Muscle of back (tissue), 11 donors: ENCODE data around the gene MAN2B1. TPM values are rescaled to one million over a fixed set of nuclear protein-coding genes. Genes with fewer than 3 reads are reported as not detected.
A peak's percentile ranks its signal among the peaks of the same experiment; 100 is the strongest.
"Not testable (repeated sequence)": the region's sequence is repeated elsewhere in the genome, so short reads cannot be mapped to it uniquely, and the experiment has no call there.

Experiments used
- DNase-seq, 3 donors: peaks; one replicate each; pipeline versions ENCODE4 v3.0.0 to v3.0.0-alpha.2; 2013
- polyA plus RNA-seq, 10 donors: library from polyadenylated mRNA; unstranded; fragments of 120-200 nt; gene quantifications; one replicate each; pipeline ENCODE4 v1.2.1, GENCODE V29; 2013; ENCODE audit not compliant: insufficient read length in 10 of 10

MAN2B1 gene
- polyA plus RNA-seq, 10 donors, result 23.1 to 38.2 (median 27.9) TPM

DNA sequence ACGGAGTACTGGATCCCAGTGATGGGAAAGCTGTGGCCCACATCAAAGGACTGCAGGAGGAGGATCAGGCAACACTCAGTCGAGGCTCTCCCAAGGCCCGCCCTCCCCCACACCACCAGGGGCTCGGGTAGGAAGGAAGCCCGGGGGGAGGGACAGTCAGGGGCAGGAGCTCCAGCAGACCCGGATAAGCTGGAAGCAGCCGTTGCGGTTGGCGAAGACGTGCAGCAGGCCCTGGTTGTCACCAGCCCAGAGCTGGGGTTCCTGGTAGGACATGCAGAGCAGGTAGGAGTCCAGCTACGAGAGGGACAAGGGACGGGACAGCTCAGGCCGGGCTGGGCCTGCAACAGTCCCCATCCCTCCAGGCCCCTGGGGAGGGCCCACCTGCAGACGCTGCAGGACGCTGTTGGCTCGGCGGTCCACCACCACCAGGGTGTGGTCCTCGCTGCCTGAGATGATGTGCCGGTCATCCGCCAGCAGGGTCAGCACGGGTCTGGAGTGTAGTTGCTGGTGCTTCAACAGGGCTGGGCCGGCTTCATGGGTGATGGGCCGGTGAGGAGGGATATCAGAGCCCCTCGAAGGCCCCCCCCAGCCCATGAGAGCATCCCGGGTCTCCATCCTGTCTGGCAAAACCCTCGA, 23.2 kb upstream of the MAN2B1 start:
- no peak for DNase-seq

DNA sequence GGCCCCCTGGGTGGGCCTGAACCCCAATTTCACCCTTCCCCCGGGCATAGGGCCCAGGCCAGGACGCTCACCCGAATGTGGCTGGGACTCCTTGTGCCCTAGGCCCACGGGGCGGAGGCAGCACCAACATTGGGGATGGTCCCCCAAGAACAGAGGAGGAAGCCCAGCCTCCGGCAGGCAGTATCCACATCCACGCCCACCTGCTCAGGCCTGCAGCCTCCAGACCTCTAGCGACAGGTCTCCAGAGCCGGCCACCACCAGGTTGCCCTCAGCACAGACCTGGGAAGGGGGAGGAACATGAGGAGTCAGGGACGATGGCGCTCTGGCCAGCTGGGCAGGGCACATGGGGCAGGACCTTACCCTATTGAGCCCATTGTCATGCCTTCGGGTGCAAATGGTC, 22.5 kb upstream of the MAN2B1 start:
- no peak for DNase-seq

DNA sequence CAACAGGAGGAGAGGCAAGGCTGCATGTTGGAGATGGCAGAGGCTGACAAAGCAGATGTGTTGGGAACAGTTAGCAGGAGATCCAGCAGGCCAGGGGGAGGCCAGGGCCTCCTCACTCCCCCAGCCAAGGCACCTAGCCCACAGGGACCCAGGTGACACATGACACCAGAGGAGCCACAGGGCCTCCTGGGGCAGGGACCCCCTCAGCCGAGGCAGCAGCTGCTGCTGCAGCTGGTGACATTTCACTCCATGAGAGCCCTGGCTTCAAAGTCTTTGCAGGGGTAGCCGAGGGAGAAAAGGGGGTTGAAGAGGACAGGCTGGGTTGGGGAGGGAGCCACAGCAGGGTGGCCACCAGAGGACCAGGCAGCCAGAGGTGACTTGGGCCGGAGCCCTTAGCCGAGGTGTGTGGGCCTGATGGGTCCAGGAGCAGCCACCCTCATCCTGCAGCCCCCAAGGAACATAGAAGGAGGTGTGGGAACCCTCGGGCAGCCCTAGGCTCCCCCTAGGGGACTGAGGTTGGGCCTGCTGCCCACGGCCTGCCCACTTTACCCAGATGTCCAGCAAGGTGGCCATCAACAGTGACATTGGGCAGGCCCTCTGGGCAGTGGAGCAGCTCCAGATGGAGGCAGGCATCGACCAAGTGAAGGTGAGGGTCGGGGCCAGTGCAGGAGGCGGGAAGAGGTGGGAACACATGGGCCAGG, 21.1 kb upstream of the MAN2B1 start, which contains the start of gene GNG14:
TSS of gene GNG14 (plus strand) at position 503 of the 701 bp plus-strand sequence. CDS start at position 554, 51 bp downstream.
- no peak for DNase-seq

DNA sequence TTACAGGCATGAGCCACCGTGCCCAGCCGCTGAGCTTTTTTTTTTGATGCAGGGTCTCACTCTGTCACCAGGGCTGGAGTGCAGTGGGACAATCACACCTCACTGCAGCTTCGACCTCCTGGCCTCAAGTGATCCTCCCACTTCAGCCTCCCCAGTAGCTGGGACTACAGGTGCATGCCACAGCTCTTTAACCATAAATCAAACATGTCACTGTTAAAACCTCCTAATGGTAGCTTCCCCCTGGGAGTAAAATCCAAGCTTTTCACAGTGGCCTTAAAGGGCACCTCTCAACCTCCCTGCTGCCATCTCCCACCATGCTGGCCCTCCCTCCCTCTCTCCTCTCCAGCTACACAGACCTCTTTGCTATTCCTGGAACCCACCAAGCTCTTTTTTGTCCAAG, 19.3 kb upstream of the MAN2B1 start:
- no peak for DNase-seq

DNA sequence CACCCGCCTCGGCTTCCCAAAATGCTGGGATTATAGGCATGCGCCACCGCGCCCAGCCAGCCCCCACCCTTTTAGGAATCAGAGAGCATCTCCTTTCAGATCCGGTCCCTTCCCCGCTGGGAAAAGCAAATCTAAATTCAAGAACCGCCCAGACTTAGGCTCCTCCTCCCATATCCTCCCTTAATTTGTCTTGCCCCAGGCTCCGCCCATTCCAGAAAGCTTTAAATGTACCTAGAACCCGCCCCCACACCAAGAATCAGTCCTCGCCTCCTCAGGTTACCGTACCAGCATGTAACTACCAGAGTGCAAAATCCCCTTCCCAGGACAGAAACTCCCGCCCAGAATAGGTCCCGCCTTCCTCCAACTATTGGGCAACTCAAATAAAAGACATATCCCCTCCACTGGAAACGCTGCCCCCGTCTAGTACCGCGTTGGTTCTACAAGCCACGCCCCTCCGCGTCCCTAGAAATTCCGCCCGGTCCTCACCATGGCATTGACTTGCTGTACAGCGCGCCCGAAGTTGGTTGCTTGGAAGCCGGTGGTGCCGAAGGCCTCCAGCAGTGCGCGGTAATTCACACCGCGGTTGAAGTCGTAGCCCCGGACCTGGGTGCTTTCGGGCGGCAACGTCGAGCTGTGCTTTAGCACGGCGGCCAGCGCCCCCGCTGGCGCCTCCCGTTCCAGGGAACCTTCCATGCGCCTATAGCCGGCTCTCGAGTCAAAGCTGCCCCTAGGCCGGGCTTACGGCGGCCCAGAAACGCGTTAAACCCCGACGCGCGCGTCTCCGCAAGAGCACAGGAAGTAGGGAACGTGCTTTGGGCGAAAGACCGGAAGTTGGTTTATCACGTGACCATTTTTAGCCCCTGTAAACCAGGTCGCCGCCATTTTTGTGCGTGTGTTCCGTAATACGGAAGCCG, 14.8 kb upstream of the MAN2B1 start, which contains the start of gene DHPS:
TSS of gene DHPS (minus strand) at position 807 of the 914 bp plus-strand sequence. CDS start at position 693, 114 bp downstream.
- peak; percentile 97 to 98 (median 98) for DNase-seq

DNA sequence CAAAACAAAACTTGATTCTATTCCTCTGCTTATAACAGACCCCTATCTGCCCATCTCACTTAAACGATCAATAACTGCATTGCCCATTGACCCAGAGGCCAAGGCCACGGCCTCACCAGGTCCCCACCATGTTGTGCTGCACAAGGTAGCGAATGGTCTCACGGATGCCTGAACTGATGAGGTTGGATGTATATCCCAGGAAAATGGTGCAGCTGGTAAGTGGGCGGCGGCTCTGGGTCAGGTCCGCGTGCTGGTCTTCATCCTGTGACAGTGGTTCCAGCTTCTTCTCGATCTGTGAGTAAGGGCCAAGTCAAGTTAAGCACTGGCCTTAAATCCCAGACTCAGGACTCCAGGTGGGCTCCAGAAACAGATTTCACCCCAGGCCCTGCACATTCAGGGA, 13.5 kb upstream of the MAN2B1 start:
- no peak for DNase-seq

DNA sequence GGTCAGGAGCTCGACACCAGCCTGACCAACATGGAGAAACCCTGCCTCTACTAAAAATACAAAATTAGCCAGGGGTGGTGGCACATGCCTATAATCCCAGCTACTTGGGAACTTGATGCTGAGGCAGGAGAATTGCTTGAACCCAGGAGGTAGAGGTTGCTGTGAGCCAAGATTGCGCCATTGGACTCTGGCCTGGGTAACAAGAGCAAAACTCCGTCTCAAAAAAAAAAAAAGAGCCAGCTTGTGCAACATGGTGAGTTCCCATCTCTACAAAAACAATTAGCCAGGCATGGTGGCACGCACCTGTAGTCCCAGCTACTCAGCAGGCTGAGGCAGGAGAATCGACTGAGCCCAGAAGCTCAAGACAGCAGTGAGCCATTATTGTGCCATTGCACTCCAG, 11.5 kb upstream of the MAN2B1 start:
- DNase-seq, result not testable (repeated sequence)

DNA sequence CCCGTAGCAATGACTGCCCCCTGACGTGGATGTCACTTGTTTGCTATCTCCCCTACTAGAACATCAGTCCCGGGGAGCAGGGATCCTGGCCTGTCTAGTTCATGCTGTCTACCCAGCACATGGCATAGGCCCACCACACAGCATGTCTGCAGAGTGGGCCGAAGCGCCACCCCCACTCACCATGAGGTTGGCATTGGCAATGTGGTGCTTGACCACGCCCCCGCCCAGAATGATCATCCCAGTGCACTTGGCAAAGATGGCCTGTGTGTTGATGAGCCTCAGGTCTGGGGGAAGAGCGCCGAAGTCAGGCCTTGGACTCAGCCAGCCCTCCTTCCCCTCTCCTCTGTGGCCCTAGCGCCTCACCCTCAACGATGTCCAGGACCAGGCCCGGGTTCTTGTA, 10.4 kb upstream of the MAN2B1 start:
- no peak for DNase-seq

DNA sequence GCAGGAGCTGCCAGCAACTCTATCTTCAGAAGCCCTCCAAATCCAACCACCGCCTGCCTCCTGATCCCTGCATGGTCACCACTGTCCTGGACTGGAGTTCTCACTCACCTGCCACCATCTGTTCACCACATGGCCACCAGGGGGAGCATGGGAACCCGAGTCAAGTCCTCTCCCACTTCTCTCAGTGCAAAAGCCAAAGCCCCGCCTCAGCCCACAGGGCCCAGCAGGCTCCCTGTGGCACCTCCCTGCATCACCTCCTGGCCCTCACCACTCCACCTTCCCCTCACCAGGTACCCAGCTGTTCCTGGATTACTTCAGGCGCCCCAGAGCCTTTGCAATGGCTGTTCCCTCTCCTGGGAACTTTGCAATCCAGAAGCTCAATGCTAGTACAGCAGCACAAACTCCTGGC, 9.8 kb upstream of the MAN2B1 start:
- peak; percentile 46 to 82 (median 76) for DNase-seq

DNA sequence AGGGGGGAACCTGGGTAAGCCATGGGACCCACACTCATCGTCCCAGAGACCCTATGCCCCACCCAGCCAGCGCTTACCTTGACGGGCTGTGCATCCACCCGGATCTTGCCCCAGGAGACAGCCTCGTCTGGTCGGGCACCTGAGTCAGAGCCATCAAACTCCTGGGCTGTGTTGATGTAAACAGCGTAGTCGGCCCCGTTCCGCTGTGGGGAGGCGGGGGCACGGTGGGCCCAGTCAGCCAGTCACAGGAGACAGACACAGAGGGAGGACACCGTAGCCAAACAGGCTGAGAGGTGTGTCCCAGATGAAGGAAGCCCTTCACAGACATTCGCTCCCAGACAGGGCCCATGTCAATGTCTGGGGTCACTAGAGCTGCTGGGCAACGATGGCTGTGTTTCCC, 9.4 kb upstream of the MAN2B1 start:
- DNase-seq, result no peak

DNA sequence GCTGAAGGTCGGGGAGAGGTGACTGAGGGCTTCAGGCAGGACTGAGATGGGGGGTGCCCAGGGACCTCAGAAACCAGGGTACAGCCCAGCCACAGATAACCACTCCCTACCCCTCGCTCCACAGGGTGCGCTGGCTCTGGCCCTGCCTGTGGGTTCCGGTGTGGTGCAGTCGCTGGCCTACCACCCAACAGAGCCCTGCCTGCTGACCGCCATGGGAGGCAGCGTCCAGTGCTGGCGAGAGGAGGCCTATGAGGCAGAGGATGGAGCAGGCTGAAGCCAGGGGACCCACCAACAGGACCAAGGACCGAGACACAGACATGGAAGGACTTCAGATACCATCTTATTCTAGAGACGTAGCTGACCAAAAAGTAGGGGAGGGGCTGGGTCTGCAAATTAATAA, 8.9 kb upstream of the MAN2B1 start:
- DNase-seq, result no peak

DNA sequence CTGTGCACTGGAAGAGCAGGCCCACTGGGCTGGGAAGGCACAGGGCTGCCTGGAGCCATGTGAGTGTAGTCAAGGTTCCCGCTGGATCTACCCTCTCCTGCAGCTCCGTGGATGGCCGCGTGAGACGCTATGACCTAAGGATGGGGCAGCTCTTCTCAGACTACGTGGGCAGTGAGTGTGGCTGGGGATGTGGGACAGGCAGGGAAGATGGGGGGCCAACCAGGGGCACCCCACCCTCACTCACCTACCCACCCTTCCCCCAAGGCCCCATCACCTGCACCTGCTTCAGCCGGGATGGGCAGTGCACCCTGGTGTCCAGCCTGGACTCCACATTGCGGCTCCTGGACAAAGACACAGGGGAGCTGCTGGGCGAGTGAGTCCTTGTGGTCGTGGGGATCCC, 6.2 kb upstream of the MAN2B1 start:
- no peak for DNase-seq

DNA sequence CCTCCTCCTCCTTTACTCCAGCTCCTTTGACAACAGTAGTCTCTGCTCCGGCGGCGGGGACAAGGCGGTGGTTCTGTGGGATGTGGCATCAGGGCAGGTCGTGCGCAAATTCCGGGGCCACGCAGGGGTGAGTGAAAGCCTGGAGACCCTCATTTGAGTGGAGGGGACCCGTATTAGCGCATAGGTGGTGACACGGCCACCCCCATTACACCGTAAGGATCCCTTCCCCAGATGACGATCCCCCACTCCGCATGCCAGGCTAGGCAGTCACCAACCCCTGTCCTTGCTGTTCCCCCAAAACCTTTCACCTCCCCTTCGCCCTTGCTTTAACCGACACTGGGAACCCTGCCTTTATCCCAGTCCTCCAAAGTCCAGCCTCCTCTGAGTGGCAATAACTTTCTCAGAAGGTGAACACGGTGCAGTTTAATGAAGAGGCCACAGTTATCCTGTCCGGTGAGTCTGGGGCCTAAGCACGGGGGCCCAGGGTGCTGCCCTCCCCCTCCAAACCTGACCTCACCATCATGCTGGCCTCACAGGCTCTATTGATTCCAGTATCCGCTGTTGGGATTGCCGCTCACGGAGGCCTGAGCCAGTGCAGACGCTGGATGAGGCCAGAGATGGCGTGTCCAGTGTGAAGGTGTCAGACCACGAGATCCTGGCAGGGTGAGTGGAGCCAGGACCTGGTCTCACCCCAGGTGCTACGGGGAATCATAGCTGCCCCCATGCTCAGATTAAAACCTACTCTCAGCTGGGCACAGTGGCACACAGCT, 3.8 kb upstream of the MAN2B1 start:
- no peak for DNase-seq

DNA sequence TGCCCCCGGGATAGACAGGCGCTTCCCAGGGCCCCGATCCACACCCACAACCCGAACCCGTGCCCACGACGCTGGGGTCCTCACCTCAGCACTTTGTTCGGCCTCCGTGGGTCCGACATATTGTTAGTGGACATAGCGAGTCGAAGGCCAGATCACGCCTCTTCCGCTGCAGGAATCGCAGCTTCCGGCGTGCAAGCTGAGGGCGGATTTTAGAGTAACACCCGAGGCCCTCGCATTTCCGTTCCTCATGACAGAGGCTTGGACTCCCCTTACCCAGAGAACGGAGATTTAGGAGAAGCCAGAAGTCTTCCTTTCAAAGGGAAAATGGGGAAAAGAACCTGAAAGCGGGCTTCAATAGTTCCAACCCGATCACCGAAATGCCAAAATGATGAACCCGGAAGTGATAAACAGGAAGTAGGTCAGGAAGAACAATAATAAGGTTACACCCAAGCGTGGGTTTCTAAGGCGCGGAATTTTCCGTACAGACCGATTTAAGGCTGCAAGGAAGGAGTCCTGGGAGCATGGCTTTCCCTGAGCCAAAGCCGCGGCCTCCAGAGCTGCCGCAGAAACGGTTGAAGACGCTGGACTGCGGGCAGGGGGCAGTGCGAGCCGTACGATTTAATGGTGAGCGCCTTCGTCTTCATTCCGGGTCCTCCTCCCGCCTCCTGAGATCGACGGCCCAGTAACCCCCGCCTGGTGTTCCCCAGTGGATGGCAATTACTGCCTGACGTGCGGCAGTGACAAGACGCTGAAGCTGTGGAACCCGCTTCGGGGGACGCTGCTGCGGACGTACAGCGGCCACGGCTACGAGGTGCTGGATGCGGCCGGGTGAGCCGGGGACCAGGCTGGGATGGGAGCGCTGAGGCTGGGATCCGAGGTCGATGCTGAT, 3.0 kb upstream of the MAN2B1 start:
- DNase-seq, result peak; percentile 83 to 95 (median 90)

DNA sequence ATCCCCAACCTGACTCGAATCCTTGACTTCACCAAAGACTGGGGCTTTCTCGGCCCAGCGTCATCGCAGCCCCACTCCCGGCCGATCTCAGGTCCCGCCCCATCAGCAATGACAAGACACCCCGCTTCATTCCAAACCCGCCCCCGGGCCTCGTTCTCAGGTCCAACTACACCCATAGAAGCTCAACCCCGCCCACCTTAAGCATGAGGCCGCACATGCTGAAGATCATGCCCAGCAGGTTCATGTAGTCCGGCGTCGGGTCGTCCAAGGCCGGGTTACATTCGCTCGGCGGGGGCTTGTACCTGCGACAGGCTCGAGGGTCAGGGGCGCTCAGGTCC, 2.4 kb upstream of the MAN2B1 start:
- DNase-seq, result peak; percentile 31 to 79 (median 60)

DNA sequence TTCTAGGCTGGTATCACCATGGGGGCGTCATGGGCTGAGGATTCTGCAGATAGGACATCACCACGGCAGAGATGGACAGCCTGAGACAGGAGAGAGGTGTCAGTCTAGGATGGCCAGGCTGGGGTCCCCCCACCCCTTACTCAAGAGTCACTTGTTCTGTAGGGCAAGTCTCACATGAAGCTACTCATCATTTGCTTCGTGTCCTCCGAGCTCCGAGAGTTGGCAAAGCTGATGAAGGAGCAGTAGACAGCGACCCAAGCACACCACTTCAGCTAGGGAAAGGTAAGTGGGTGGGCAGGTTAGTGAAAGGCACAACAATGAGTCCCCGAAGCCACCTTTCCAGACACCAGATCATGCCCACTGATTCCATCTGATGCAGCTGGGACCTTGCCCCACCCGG, 1.8 kb upstream of the MAN2B1 start:
- DNase-seq, result no peak

DNA sequence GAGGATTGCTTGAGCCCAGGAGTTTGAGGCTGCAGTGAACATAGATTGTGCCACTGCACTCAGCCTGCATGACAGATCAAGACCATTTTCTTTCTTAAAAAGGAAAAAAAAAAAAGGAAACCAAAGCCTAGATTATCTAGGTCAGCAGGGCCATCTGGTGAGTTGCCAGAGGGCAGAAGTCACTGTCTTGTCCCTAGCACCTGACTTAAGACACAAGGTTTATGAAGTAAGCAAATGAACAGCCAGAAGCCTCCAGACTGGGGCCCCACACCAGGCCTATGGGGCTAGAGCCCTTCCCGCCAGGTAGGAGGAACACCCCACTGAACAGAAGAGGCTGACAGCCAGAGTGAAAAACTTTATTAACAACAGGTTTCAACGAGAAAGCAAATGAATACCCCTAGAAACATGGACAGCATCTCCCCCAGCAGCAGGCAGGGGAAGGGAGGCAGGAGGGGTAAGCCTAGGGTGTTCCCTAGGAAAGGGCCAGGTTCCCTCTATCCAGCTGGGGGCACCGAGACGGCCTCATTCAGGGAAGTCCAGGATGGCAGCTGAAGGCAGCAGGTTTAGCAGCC, 1.3 kb upstream of the MAN2B1 start:
- no peak for DNase-seq

DNA sequence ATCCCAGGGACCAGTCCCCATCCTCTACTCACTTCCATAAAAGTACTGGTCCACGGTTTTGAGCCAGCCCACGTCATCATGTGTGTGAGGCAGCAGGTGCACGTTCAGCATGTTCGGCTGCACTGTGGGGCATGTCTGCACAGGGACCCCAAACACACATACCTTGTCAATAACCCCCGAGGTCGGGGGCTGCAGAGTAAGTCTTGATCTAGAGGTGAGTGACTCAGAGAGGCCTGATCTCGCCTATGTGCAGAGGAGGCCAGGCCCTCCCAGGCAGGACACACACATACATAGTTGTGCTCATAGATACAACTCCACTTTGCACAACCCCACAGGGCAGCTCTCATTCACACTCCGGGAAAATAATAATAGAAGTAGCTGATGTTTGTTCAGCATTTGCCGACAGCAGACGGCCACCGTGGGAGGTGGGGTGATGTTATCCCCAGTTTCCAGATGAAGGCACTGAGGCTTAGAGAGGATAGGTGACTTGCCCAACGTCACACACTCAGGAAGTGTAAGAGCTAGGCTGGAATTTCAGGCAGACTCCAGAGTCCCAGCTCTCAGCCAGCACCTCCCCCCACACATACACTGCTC, 774 bp downstream of the MAN2B1 start:
- DNase-seq, result no peak

DNA sequence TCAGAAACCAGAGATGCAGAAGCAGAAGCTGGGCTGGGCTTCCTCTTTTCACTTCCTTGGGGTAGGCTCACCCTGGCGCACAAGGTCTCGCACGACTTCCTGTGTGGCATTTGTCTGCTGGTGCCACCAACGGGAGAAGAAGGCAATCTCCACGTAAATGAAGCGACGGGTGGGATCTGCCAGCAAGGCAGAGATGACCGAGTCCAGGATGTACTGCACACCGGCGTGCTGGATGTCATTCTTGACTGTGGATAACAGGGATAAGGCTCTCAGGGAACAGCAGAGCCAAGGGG, 1.3 kb downstream of the MAN2B1 start:
- peak in 1 of 3 donors; percentile 45 for DNase-seq
